ENCODE results near the gene IKBKE. TPM values are rescaled to one million over a fixed set of nuclear protein-coding genes. Genes with fewer than 3 reads are reported as not detected.

IKBKE gene
- total and polyA plus RNA-seq, 2 of the 8 experiments (the other 6 are each of a cell fraction or from before 2014, with no cell fraction given), result 8.6 to 12.0 TPM

DNA sequence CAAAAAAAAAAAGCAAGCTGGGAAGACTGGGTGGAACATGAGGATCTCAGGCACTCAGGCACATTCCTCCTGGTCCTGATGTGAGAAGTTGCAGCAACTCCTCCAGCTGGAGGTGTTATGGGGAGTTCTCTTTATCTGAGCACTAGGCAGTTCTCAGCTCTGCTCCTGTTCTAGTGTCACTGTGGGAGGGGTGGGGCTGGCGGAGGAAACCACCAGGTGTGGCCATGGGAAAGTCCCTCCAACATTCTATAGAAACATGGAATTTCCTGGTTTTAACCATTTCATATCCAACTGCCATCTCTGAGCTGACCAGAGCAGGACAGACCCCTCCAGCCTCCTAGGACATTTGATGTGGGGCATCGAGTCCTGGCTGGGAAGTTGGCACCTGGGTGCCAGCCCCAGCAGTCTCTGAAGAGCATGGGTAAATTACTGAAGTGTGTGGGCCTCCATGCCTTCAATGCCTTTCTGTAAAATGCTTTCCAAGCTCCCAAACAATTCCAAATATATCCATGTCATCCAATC lies 804 bp upstream of the IKBKE start:
- Histone ChIP-seq H3K4me3 (ENCODE audit: extremely low read depth in 1 of 4, insufficient read depth in 2 of 4, low read depth in 3 of 4, low read length in 4 of 4) (peak overlapping the region in 2 of 4 experiments; percentile 10 to 65; a peak in 2 of 8 replicates), H2AFZ (ENCODE audit: low read length) (peak overlapping the region; percentile 96; the same call in 1 of the 2 replicates), H4K20me1 (replicated peaks in 1 of 2; ENCODE audit: control insufficient read depth in 1 of 2, insufficient read depth in 2 of 2, low read length in 2 of 2) (no peaks in the 10 kb centered on the region), H3K14ac (ENCODE audit: insufficient read length) (no peak overlapping the region), H2BK120ac (replicated peaks; ENCODE audit: low read depth, low read length) (no peak overlapping the region), H3K9ac (replicated peaks in 1 of 4; ENCODE audit: extremely low read depth in 1 of 4, low read depth in 3 of 4, low read length in 3 of 4) (peak overlapping the region in 1 of 4 experiments; percentile 6; a peak in 1 of 7 replicates), H3K18ac (ENCODE audit: extremely low read depth, low read length) (peak overlapping the region; percentile 91; the same call in 1 of the 2 replicates), H3K36me3 (ENCODE audit: control insufficient read depth in 2 of 4, insufficient read depth in 4 of 4, low read length in 3 of 4) (no peaks in the 10 kb centered on the region), H3K79me2 (ENCODE audit: control insufficient read depth in 1 of 2, insufficient read depth in 2 of 2, low read length in 2 of 2) (no peaks in the 10 kb centered on the region), H3K27ac (ENCODE audit: low read depth, low read length) (no peak overlapping the region), H4K91ac (replicated peaks; ENCODE audit: insufficient read length, low read length) (peak overlapping the region; percentile 18), H3K23me2 (ENCODE audit: low read depth, low read length) (peaks cover 9% of the 10 kb centered on the region; the same call in 1 of the 2 replicates), H2BK5ac (ENCODE audit: low read depth, low read length) (peak overlapping the region; percentile 90; the same call in 1 of the 2 replicates), H3K4me1 (replicated peaks in 1 of 4; ENCODE audit: control insufficient read depth in 3 of 4, insufficient read depth in 4 of 4, low read length in 3 of 4) (peaks cover 3 to 47% (median 25%) of the 10 kb centered on the region in 4 experiments), H4K8ac (ENCODE audit: extremely low read depth, insufficient read depth, low read length) (no peak overlapping the region), H4K5ac (ENCODE audit: insufficient read length, low read depth, low read length) (no peak overlapping the region), H3K4me2 (ENCODE audit: insufficient read depth in 1 of 2, low read depth in 2 of 2, low read length in 2 of 2) (peak overlapping the region; percentile 77 to 95; a peak in 3 of 4 replicates), H2BK15ac (ENCODE audit: low read length) (no peak overlapping the region; the same call in 1 of the 2 replicates), H2BK12ac (ENCODE audit: low read depth, low read length) (peak overlapping the region; percentile 81; the same call in 1 of the 2 replicates), H2AK5ac (ENCODE audit: low read depth, low read length) (no peak overlapping the region), H3K27me3 (replicated peaks in 1 of 4; ENCODE audit: control insufficient read depth in 3 of 4, extremely low read depth in 1 of 4, insufficient read depth in 3 of 4, low read length in 3 of 4) (peaks cover 0 to 3% (median 0%) of the 10 kb centered on the region in 4 experiments; a peak in 2 of 7 replicates), H3K9me3 (ENCODE audit: insufficient read depth in 2 of 2, low read depth in 1 of 2, low read length in 1 of 2) (no peaks in the 10 kb centered on the region), H3K23ac (ENCODE audit: insufficient read length) (no peak overlapping the region), H3K56ac (replicated peaks; ENCODE audit: insufficient read length, low read depth, low read length) (no peak overlapping the region), H2BK20ac (ENCODE audit: low read length) (0 out of 2 replicates have a peak overlapping the region, but pooled peaks have one; percentile 95), H3K4ac (replicated peaks; ENCODE audit: insufficient read length, low read depth, low read length) (peak overlapping the region; percentile 22), H3K79me1 (ENCODE audit: low read depth, low read length) (no peaks in the 10 kb centered on the region; the same call in 1 of the 2 replicates)
- 75% methylated on average over 2 of the region's 2 CpGs; no CpG with 5 or more reads in 1 of the 2 experiments for WGBS, 2 experiments (ENCODE audit: extremely low coverage in 1 of 2, insufficient coverage in 1 of 2, insufficient read length in 1 of 2, insufficient replicate concordance in 2 of 2, low coverage in 1 of 2, low lambda C conversion rate in 2 of 2, missing lambda C conversion rate in 1 of 2)
- CTCF ChIA-PET (ENCODE audit: partially characterized antibody), result interaction anchor here (0.7 to 6.0 kb wide), 16 partner anchors 10 to 257 kb away, joined by 3 to 76 read pairs (median 4); partner anchors contain the start of gene RASSF5
- DNase-seq (ENCODE audit: low read depth in 1 of 2, low spot score in 2 of 2) (no peak), FAIRE-seq (no peak)
- POLR2A ChIA-PET (ENCODE audit: partially characterized antibody), result interaction anchor here (1.0 to 2.2 kb wide), 5 partner anchors 9 to 40 kb away, joined by 3 to 14 read pairs (median 4); partner anchors contain the start of gene RASSF5
- TF ChIP-seq SRF (IDR thresholded peaks at IDR 0.05; ENCODE audit: low read depth, low read length) (no peak), BCL11A (IDR thresholded peaks at IDR 0.05; ENCODE audit: low read depth in 2 of 2, low read length in 2 of 2) (no peak), EGR1 (IDR thresholded peaks at IDR 0.05; ENCODE audit: borderline replicate concordance, low read depth, low read length) (no peak), CTCF (IDR thresholded peaks at IDR 0.05; ENCODE audit: control extremely low read depth in 1 of 3, insufficient read depth in 1 of 3, low read depth in 1 of 3, low read length in 3 of 3) (no peak), SIN3A (conservative IDR thresholded peaks at IDR 0.05 in 1 of 2, IDR thresholded peaks at IDR 0.05 in 1 of 2; ENCODE audit: low read depth in 1 of 2, low read length in 2 of 2) (no peak)

Measured in H1 (cell line).